CD4-positive, alpha-beta T cell treated with Interleukin-6 at 100 ng/mL for 8 hours (primary cell): Measurements from ENCODE around the gene ETV7.

Source experiments
- DNase-seq: peaks from one replicate; pipeline ENCODE4 v3.0.0-alpha.2; 2020; ENCODE audit warnings: mixed read lengths, low spot score

Gene ETV7

GRCh38 chr6:36319821-36320220, 67.6 kb downstream of the ETV7 start:
- no peak for DNase-seq

- no peak for DNase-seq
These were observed 68.1 kb downstream of the ETV7 start for GRCh38 chr6:36319436-36319762.

- DNase-seq = no peak
These were observed 68.6 kb downstream of the ETV7 start for GRCh38 chr6:36318690-36319435.

GRCh38 chr6:36317623-36318022, 69.8 kb downstream of the ETV7 start:
- DNase-seq = no peak
